HUES64 (cell line): ENCODE data around the gene KCTD10.

Experiments used
- H3K27ac ChIP-seq: 2 replicates; pipeline ENCODE4 v1.7.0; 2013; ENCODE audit warnings: low read depth, low read length, inconsistent platforms
- H3K27me3 ChIP-seq: 2 replicates; pipeline ENCODE4 v1.6.1; 2013; ENCODE audit warnings: mild to moderate bottlenecking, low read length; ENCODE audit not compliant: insufficient read depth
- H3K36me3 ChIP-seq: 2 replicates; pipeline ENCODE4 v1.6.1; 2013; ENCODE audit warnings: mild to moderate bottlenecking, low read length; ENCODE audit not compliant: insufficient read depth
- H3K4me1 ChIP-seq: 2 replicates; pipeline ENCODE4 v1.6.1; 2013; ENCODE audit warnings: mild to moderate bottlenecking, low read length, moderate library complexity; ENCODE audit not compliant: insufficient read depth
- H3K4me3 ChIP-seq: 2 replicates; pipeline ENCODE4 v1.5.1; 2013; ENCODE audit warnings: mild to moderate bottlenecking, low read length, moderate library complexity
- H3K9ac ChIP-seq: 2 replicates; pipeline ENCODE4 v1.6.1; 2013; ENCODE audit warnings: mild to moderate bottlenecking, low read depth, low read length
- H3K9me3 ChIP-seq: 2 replicates; pipeline ENCODE4 v1.6.1; 2013; ENCODE audit warnings: low read depth, low read length; ENCODE audit not compliant: insufficient read depth
- WGBS: fragments of 150-250, 120-280 bp; methylation state at CpG from one replicate; pipeline ENCODE4 v1.1.7; 2013; ENCODE audit warnings: missing lambda C conversion rate; 5-methylcytosine and 5-hydroxymethylcytosine counted together

The KCTD10 gene

GRCh38 chr12:109460538-109460937, 16.6 kb downstream of the KCTD10 start:
- peaks cover 81% of the 10 kb centered on the region for H3K4me1 ChIP-seq

DNA sequence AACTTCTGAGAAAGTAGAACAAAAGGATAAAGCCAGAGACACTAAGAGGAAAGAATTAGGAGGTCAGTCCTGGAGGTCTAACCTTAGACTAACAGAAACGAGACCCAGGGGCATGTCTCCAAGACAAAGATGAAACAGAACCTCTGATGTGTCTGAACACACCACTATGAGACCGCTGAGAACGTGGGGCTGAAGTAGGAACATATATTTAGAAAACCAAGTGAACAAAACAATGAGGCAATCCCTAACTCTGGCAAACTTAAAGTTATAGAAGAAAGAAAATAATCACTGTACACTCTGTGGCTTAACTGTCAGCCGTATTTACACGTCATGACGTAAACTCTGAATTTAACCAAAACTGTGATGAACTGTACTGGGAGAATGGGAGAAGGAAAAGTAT, 17.9 kb downstream of the KCTD10 start:
- Histone ChIP-seq H3K9ac (peak overlapping the region; percentile 67), H3K27me3 (no peaks in the 10 kb centered on the region), H3K4me1 (peaks cover 72% of the 10 kb centered on the region), H3K27ac (peak overlapping the region; percentile 98), H3K4me3 (peak overlapping the region; percentile 3; the same call in 1 of the 2 replicates), H3K36me3 (peaks cover 49% of the 10 kb centered on the region), H3K9me3 (no peaks in the 10 kb centered on the region)
- 50% methylated on average over 6 of the region's 6 CpGs for WGBS

More at GRCh38 chr12:109460538-109460937, 16.6 kb downstream of the KCTD10 start:
- WGBS: 92% methylated on average over 13 of the region's 13 CpGs
- no peaks in the 10 kb centered on the region for H3K27me3 ChIP-seq
- H3K9ac ChIP-seq: no peak overlapping the region
- H3K36me3 ChIP-seq: peaks cover 43% of the 10 kb centered on the region
- peak overlapping the region; percentile 98 for H3K27ac ChIP-seq
- H3K4me3 ChIP-seq: no peak overlapping the region
- no peaks in the 10 kb centered on the region for H3K9me3 ChIP-seq

DNA sequence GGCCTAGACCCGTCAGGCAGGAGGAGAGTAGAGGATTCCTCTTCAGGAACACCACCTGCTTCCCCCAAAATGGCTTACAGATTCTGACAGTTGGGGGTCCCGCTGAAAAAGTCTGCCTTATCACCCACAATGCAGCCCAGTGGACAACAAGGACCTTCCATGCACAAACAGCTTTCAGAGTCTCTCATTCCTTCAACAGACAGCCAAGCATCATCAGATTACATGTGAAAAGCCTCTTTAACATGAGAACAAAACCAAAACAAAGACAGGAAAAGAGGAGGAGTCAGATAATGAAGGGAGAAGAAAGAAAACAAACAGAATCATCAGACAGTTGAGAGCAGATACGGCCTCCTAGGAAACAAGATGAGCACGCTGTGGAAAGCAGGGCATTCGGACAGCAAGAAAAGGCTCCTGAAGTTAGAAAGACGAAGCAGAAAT, 18.3 kb downstream of the KCTD10 start:
- WGBS: 5% methylated on average over 6 of the region's 6 CpGs
- Histone ChIP-seq H3K9ac (peak overlapping the region; percentile 67), H3K27me3 (no peaks in the 10 kb centered on the region), H3K4me3 (peak overlapping the region; percentile 26), H3K27ac (peak overlapping the region; percentile 98), H3K36me3 (peaks cover 53% of the 10 kb centered on the region), H3K9me3 (no peaks in the 10 kb centered on the region), H3K4me1 (peaks cover 67% of the 10 kb centered on the region)

DNA sequence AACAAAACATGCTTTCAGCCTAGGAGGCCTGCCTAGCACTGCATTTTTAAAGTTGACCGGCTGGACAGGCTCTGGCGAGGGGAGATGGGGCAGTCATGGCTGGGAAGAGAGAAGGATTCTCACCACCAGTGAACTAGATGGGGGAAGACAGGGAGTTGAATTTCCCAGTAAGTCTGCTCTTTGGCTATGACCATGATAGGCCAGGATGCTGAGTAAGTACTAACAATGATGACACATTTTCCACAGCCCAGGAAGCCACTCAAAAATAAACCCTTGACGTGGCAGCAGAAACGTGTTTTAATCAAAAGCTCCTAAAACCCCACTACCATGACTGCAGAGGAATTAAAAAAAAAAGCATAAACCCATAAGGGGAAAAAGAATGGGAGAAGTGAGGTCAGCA, 19.0 kb downstream of the KCTD10 start:
- Histone ChIP-seq H3K27me3 (no peaks in the 10 kb centered on the region), H3K36me3 (peaks cover 60% of the 10 kb centered on the region), H3K9ac (peak overlapping the region; percentile 67), H3K27ac (peak overlapping the region; percentile 98), H3K4me3 (peak overlapping the region; percentile 26), H3K9me3 (no peaks in the 10 kb centered on the region), H3K4me1 (peaks cover 60% of the 10 kb centered on the region)
- WGBS: 41% methylated on average over 4 of the region's 4 CpGs

DNA sequence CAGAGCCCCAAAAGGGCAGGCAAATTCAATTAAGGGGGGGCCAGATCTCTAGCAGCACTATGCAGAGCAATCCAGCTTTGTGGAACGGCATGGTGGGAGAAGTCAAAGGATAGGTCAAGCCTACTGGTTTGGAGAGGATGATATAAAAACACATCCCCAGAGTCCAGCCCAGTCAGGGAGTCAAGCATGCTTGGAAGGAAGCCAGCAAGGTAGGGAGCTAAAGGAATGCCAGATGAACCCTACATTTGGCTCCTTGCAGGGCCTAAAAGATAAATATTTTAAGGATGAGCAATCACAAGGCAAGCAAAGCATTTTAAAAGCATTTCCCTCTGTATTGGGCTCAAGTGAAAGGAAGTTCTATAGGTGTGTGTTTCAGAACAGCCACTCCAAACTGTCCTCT, 21.4 kb downstream of the KCTD10 start:
- 88% methylated on average over 1 of the region's 1 CpG for WGBS
- Histone ChIP-seq H3K4me3 (no peak overlapping the region), H3K36me3 (peaks cover 84% of the 10 kb centered on the region), H3K4me1 (peaks cover 37% of the 10 kb centered on the region), H3K27me3 (no peaks in the 10 kb centered on the region), H3K27ac (no peak overlapping the region), H3K9me3 (no peaks in the 10 kb centered on the region), H3K9ac (no peak overlapping the region)

GRCh38 chr12:109452489-109452888, 24.6 kb downstream of the KCTD10 start:
- Histone ChIP-seq H3K27me3 (no peaks in the 10 kb centered on the region), H3K36me3 (peaks cover 97% of the 10 kb centered on the region), H3K27ac (no peak overlapping the region), H3K9ac (no peak overlapping the region), H3K9me3 (no peaks in the 10 kb centered on the region), H3K4me3 (no peak overlapping the region), H3K4me1 (peaks cover 6% of the 10 kb centered on the region)
- WGBS: 98% methylated on average over 2 of the region's 2 CpGs

- H3K4me1 ChIP-seq: no peaks in the 10 kb centered on the region
- H3K36me3 ChIP-seq: peaks cover 95% of the 10 kb centered on the region
- 96% methylated on average over 23 of the region's 23 CpGs for WGBS
- H3K9ac ChIP-seq: no peak overlapping the region
- H3K9me3 ChIP-seq: no peaks in the 10 kb centered on the region
- H3K27me3 ChIP-seq: no peaks in the 10 kb centered on the region
- H3K27ac ChIP-seq: no peak overlapping the region
- no peak overlapping the region for H3K4me3 ChIP-seq
These were observed 25.7 kb downstream of the KCTD10 start for GRCh38 chr12:109451400-109451799.

GRCh38 chr12:109450980-109451379, 26.1 kb downstream of the KCTD10 start:
- Histone ChIP-seq H3K9ac (no peak overlapping the region), H3K27me3 (no peaks in the 10 kb centered on the region), H3K9me3 (no peaks in the 10 kb centered on the region), H3K4me1 (no peaks in the 10 kb centered on the region), H3K36me3 (peaks cover 95% of the 10 kb centered on the region), H3K27ac (no peak overlapping the region), H3K4me3 (no peak overlapping the region)
- WGBS: 82% methylated on average over 4 of the region's 4 CpGs

DNA sequence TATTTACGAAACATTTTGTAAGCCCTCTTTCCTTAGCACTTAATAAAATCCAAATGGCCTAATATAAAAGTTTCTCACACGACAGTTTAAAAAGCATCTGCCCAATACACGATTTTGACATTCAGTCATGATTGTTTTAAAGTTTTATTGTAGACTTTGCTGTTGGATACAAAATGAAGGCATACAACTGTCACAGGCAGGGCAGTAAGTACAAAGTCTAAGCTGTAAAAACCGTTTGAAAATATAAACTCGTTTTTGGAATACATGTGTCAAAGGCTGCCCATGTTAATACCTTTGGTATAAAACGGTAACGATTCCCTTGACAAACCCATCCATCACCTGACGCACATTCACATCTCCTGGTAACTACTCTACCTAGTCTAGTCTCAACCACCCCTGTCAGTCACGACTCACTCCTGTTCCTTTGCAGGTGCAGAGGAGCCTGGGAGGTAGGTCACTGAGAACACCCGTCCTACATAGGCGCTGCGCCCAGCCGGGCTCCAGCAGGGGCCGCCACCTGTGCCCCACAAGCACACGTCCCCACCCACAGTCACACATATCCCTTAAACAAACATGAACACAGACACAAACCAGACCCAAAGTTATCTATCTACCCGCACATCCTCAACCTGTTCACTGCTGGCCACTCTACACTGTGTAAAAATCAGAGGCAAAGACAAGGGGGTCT, 27.1 kb downstream of the KCTD10 start:
- 89% methylated on average over 16 of the region's 16 CpGs for WGBS
- no peaks in the 10 kb centered on the region for H3K9me3 ChIP-seq
- no peaks in the 10 kb centered on the region for H3K27me3 ChIP-seq
- no peak overlapping the region for H3K27ac ChIP-seq
- no peak overlapping the region for H3K9ac ChIP-seq
- no peak overlapping the region for H3K4me3 ChIP-seq
- peaks cover 95% of the 10 kb centered on the region for H3K36me3 ChIP-seq
- no peaks in the 10 kb centered on the region for H3K4me1 ChIP-seq

DNA sequence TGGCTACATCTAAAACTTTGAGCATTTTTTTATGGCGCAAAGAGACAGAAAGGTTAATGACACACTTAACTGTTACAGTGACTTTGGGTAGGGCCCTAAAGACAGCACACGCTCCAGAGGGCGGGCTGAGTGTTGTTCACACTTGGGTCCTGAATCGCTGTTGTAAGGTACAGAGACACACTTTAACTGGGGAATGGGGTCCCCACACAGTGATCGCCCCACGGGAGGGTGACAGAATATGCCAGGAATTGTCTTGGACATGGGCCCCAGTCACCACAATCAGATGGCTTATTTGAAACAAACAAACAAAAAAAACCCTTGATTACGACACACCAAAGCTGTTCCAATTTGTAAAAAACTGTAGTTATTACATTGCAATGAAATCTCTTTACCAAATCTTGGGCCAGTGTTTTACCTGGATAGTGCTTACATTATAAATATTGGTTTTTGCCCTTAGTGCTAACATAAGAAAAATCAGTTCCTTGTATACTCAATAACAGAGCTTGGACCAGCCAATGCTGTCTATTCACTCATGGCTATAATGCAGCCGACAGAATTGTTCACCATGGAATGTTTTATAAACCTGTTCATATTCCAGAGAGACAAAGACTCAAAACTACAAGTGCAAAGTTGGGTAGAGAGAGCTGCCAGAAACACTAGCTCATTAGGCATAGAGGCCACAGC, 28.3 kb downstream of the KCTD10 start:
- H3K27ac ChIP-seq: no peak overlapping the region
- no peaks in the 10 kb centered on the region for H3K4me1 ChIP-seq
- no peaks in the 10 kb centered on the region for H3K9me3 ChIP-seq
- no peak overlapping the region for H3K4me3 ChIP-seq
- WGBS: 96% methylated on average over 8 of the region's 8 CpGs
- H3K36me3 ChIP-seq: peaks cover 88% of the 10 kb centered on the region
- H3K9ac ChIP-seq: no peak overlapping the region
- no peaks in the 10 kb centered on the region for H3K27me3 ChIP-seq

GRCh38 chr12:109448272-109448671, 28.8 kb downstream of the KCTD10 start:
- Histone ChIP-seq H3K4me3 (no peak overlapping the region), H3K27ac (no peak overlapping the region), H3K36me3 (peaks cover 82% of the 10 kb centered on the region), H3K4me1 (no peaks in the 10 kb centered on the region), H3K9me3 (no peaks in the 10 kb centered on the region), H3K9ac (no peak overlapping the region), H3K27me3 (no peaks in the 10 kb centered on the region)
- 96% methylated on average over 5 of the region's 5 CpGs for WGBS
